Thoracic aorta (tissue), 2 donors: ENCODE measurements around the gene S100A3. TPM values are rescaled to one million over a fixed set of nuclear protein-coding genes. Genes with fewer than 3 reads are reported as not detected.
A peak's percentile ranks its signal among the peaks of the same experiment; 100 is the strongest.

ENCODE experiments used
- ATAC-seq: fragments of 150-250 bp; one replicate; pipeline ENCODE4 v1.8.0; 2017; ENCODE audit warnings: low read depth; ENCODE audit not compliant: insufficient number of reproducible peaks, low FRiP score
- DNase-seq: peaks from one replicate; pipeline ENCODE4 v3.0.0-alpha.2; 2020; ENCODE audit warnings: low spot score
- H3K27ac ChIP-seq, 2 donors: fragments of 200-600 bp; sonication (generic); 1 replicate in 1 of 2; 2 replicates in 1 of 2; pipeline ENCODE4 v1.5.1; 2016; ENCODE audit warnings: mild to moderate bottlenecking in 2 of 2, moderate library complexity in 2 of 2
- H3K27me3 ChIP-seq: fragments of 200-600 bp; sonication (generic); replicated peaks from 2 replicates; pipeline ENCODE4 v1.6.0; 2016; ENCODE audit warnings: mild to moderate bottlenecking; ENCODE audit not compliant: insufficient read depth
- H3K36me3 ChIP-seq: fragments of 200-600 bp; sonication (generic); one replicate; pipeline ENCODE4 v1.5.1; 2016
- H3K4me1 ChIP-seq, 2 donors: fragments of 200-600 bp; sonication (generic); 1 replicate in 1 of 2; 2 replicates in 1 of 2; pipeline versions ENCODE4 v1.5.1 to v1.6.0; 2016; ENCODE audit warnings: low read depth in 2 of 2, mild to moderate bottlenecking in 1 of 2; ENCODE audit not compliant: control insufficient read depth in 1 of 2
- H3K4me3 ChIP-seq: fragments of 200-600 bp; sonication (generic); 2 replicates; pipeline ENCODE4 v1.5.1; 2016; ENCODE audit warnings: mild to moderate bottlenecking
- H3K9me3 ChIP-seq: fragments of 200-600 bp; sonication (generic); 2 replicates; pipeline ENCODE4 v1.5.1; 2016
- CTCF ChIP-seq: fragments of 200-600 bp; sonication (generic); IDR thresholded peaks from one replicate; pipeline ENCODE4 v1.5.1; 2019; ENCODE audit warnings: antibody characterized with exemption
- total RNA-seq, 2 donors: library from RNA; depleted of rRNA; stranded (reverse); fragments of >200 nt; gene quantifications; one replicate each; pipeline versions ENCODE4 v1.1.0 to v1.2.3, GENCODE V29; 2016

S100A3 gene
- total RNA-seq, 2 donors from 2014 or later: 3.1 to 25.0 TPM

DNA sequence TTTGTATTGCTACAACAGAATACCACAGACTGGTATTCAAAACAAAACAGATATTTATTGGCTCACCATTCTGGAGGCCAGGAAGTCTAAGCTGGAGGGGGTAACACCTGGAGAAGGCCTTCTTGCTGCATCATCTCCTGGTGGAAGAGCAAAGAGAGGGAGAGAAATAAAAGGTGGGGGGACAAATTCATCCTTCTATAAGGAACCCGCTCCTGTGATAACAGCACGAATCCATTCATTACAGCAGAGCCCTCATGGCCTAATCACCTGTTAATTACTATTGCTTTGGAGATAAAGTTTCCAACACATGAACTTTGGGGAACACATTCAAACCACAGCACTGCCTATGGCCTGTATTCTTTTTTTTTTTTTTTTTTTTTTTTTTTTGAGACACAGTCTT lies 11.2 kb upstream of the S100A3 start:
- H3K36me3 ChIP-seq: no peaks in the 10 kb centered on the region
- ATAC-seq: no peak
- no peak for TF ChIP-seq CTCF
- DNase-seq: no peak
- H3K4me1 ChIP-seq: peaks cover 1 to 4% of the 10 kb centered on the region in 2 donors
- no peak overlapping the region for H3K4me3 ChIP-seq
- H3K27ac ChIP-seq: no peak overlapping the region
- no peaks in the 10 kb centered on the region for H3K27me3 ChIP-seq
- H3K9me3 ChIP-seq: no peaks in the 10 kb centered on the region

GRCh38 chr1:153557877-153558276 lies 8.8 kb upstream of the S100A3 start:
- TF ChIP-seq CTCF: no peak
- H3K9me3 ChIP-seq: no peaks in the 10 kb centered on the region
- no peak for DNase-seq
- H3K36me3 ChIP-seq: no peaks in the 10 kb centered on the region
- no peak for ATAC-seq
- peaks cover 10 to 22% of the 10 kb centered on the region in 2 donors for H3K4me1 ChIP-seq
- no peak overlapping the region for H3K27ac ChIP-seq
- no peaks in the 10 kb centered on the region for H3K27me3 ChIP-seq
- H3K4me3 ChIP-seq: no peak overlapping the region

DNA sequence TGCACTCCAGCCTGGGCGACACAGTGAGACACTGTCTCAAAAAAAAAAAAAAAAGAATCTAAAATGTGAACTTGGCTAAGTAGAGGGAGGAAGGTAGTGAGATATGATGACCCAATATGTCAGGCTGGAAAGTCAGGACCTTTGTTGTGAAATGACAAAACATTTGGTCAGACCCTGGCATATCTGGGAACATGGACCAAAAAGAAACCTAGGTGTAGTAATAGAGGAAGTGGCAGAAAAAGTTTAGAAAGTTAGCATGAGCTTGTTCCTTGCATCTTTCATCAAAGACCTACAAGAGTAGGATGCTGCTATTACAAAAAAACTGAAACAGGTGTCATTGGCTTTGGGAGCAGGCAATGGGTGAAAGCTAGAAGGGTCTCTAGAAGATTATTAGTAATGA lies 7.3 kb upstream of the S100A3 start:
- Histone ChIP-seq H3K4me3 (no peak overlapping the region), H3K9me3 (no peaks in the 10 kb centered on the region), H3K27me3 (no peaks in the 10 kb centered on the region), H3K27ac (no peak overlapping the region), H3K36me3 (no peaks in the 10 kb centered on the region), H3K4me1 (peaks cover 10 to 22% of the 10 kb centered on the region in 2 donors)
- ATAC-seq (no peak), DNase-seq (no peak)
- TF ChIP-seq CTCF: no peak

DNA sequence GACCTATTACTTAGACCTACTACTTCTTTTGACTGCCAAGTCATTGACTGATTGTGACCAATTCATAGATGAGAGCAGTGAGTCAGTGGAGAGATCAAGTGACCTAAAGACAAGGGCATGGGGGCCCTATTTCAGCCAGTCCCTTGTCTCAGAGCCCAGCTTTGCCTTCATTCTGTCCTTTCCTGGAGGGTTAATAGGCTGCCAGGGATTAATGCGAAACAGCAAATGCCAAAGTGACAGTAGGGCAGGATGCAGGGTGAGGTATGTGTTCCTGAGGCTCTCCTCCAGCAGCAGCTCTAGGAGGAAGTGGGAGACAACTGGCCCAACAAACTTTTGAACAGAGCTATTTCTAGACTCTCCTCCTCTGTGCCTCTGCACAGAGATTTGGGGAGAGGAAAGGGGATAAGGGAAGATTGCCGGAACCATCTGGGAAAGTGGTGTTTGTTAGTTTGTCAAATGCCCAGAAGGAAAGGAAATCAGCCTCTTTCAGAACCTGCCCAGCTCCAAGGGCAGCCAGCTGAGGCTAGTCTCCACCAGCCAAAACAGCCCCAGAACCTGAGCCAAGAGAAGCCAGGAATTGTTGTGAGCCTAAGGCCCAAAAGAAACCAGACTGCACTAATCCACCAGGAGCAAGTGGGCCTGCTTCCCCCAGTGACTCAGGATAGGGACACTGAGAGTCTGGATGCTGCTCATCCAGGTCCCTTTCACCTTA lies 4.9 kb upstream of the S100A3 start:
- Histone ChIP-seq H3K4me3 (no peak overlapping the region), H3K36me3 (no peaks in the 10 kb centered on the region), H3K4me1 (peaks cover 21 to 41% of the 10 kb centered on the region in 2 donors), H3K9me3 (no peaks in the 10 kb centered on the region), H3K27ac (peak overlapping the region; percentile 84 to 85), H3K27me3 (no peaks in the 10 kb centered on the region)
- TF ChIP-seq CTCF: no peak
- no peak for DNase-seq
- peak; percentile 59 for ATAC-seq

GRCh38 chr1:153553096-153553495 lies 4.0 kb upstream of the S100A3 start:
- Histone ChIP-seq H3K36me3 (no peaks in the 10 kb centered on the region), H3K4me1 (peaks cover 30 to 50% of the 10 kb centered on the region in 2 donors), H3K27me3 (no peaks in the 10 kb centered on the region), H3K27ac (peak overlapping the region; percentile 84 to 85), H3K9me3 (no peaks in the 10 kb centered on the region), H3K4me3 (no peak overlapping the region)
- TF ChIP-seq CTCF: no peak
- DNase-seq (no peak), ATAC-seq (no peak)
